ENCODE data around the gene GLMN.

DNA sequence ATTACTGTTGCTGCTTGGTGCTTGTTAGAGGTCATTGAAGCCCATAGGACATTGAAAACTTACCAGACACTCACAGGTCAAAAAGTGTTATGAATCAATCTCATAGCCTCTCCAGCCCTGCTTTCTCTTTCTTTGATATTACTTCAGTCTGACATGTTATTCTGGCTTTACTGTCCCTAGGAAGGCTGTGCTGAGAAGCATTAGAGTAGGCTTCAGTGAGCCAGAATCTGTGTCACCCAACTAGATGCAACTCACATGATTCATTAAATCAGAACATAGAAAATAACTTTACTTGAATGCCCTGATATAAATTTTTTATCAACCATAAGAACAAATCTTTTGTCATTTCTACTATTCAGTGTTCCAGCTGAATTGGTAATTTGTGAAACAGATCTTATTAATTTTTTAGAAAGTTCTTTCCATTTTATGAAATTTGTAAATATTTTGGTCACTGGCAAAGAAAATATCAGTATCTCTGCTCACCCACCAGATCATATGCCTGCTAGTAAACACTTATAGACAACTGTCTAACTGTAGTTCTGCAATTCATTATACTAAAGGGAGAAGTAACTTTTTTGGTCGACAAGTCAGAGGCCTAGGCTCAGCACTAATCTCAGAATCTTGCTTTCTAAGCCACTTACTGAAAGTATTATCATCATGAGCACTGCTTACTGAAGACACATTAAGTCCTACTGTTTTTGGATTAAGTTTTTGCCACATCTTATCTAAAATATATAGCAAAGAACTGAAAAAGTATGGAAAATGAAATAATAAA, 48.3 kb upstream of the GLMN start:
- TF ChIP-seq EZH2phosphoT487 (IDR thresholded peaks at IDR 0.05; ENCODE audit: borderline replicate concordance, low read length): no peak
- no peak for TF ChIP-seq CTCF (IDR thresholded peaks at IDR 0.05; ENCODE audit: low read depth, low read length, poor library complexity, severe bottlenecking)

All from DOHH2 (cell line).